BE2C (cell line): Measurements from ENCODE around the gene SLC4A1.

Experiments
- DNase-seq: peaks from one replicate; pipeline ENCODE4 v3.0.0-alpha.2; 2020
- H3K27me3 ChIP-seq: fragments of 250-450 bp; sonication (Bioruptor Pico); 2 replicates; pipeline ENCODE4 v1.5.1; 2020; ENCODE audit warnings: mild to moderate bottlenecking
- H3K36me3 ChIP-seq: fragments of 250-450 bp; sonication (Bioruptor Pico); 2 replicates; pipeline ENCODE4 v1.5.1; 2020; ENCODE audit warnings: mild to moderate bottlenecking
- H3K4me1 ChIP-seq: fragments of 250-450 bp; sonication (Bioruptor Pico); 2 replicates; pipeline ENCODE4 v1.5.1; 2020
- H3K4me3 ChIP-seq: 2 replicates; pipeline ENCODE4 v1.5.1; 2011; ENCODE audit warnings: low read depth, low read length
- H3K9me3 ChIP-seq: fragments of 250-450 bp; sonication (Bioruptor Pico); 2 replicates; pipeline ENCODE4 v1.5.1; 2020
- CTCF ChIP-seq: IDR thresholded peaks from 2 replicates; pipeline ENCODE4 v1.5.1; 2012; ENCODE audit warnings: mild to moderate bottlenecking, low read depth, low read length

Gene SLC4A1

DNA sequence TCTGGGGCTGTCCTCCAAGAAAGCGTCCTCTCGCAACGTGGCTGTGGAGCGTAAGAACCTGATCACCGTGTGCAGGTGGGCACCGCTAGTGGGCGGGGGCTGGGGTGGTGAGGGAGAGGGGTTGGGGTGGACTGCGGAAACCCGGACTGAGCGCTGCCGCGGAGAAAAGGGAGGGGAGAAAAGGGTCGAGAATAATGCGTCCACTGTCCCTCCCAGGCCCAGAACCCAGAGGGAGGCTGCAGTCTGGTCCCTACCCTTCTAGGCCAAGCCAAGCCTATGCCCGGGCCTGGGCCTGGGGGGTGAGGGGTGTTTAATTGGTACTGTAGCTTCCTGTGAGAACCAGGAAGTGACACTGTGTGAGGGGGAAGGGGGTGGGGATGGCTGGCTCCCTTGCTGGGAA lies 40.9 kb upstream of the SLC4A1 start:
- no peak for DNase-seq
- H3K4me3 ChIP-seq, result peak overlapping the region; percentile 67
- H3K4me1 ChIP-seq, result peaks cover 6% of the 10 kb centered on the region
- H3K27me3 ChIP-seq, result no peaks in the 10 kb centered on the region
- H3K9me3 ChIP-seq, result no peaks in the 10 kb centered on the region
- TF ChIP-seq CTCF, result no peak
- H3K36me3 ChIP-seq, result peaks cover under 1% of the 10 kb centered on the region; the same call in 1 of the 2 replicates

DNA sequence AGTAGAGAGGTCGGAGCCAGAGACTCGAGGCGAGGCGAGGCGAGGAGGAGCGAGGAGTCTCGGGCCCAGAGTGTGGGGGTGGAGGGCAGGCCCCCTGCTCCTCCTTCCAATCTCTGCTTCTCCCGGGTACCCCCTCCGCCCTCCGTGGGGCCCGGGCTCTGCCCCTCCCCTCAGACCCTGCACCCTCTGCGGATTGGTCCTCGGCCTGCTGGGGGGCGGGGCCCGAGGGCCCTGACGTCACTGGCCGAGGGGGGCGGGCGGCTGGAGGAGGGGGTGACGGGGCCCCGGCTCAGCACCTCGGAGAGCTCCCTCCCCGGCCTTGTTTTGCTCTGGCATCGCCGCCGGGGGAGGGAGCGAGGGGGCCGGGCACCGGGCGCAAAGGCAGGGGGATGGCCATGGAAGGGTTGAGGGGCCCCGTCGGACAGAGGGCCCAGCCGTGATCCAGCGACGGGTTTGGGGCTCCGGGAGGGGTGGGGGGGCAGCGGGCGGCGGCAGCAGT lies 40.4 kb upstream of the SLC4A1 start, which contains the start of gene RUNDC3A:
Gene RUNDC3A, plus strand, starts transcription at position 282 of the 499 bp plus-strand sequence. CDS start 232 bp downstream, outside the sequence.
- TF ChIP-seq CTCF, result no peak
- peak within 1 kb of the TSS; percentile 67 for H3K4me3 ChIP-seq
- no peaks in the 10 kb centered on the region for H3K36me3 ChIP-seq
- peak; percentile 95 for DNase-seq
- H3K9me3 ChIP-seq, result no peaks in the 10 kb centered on the region
- no peaks in the 10 kb centered on the region for H3K27me3 ChIP-seq
- peaks cover 6% of the 10 kb centered on the region for H3K4me1 ChIP-seq

DNA sequence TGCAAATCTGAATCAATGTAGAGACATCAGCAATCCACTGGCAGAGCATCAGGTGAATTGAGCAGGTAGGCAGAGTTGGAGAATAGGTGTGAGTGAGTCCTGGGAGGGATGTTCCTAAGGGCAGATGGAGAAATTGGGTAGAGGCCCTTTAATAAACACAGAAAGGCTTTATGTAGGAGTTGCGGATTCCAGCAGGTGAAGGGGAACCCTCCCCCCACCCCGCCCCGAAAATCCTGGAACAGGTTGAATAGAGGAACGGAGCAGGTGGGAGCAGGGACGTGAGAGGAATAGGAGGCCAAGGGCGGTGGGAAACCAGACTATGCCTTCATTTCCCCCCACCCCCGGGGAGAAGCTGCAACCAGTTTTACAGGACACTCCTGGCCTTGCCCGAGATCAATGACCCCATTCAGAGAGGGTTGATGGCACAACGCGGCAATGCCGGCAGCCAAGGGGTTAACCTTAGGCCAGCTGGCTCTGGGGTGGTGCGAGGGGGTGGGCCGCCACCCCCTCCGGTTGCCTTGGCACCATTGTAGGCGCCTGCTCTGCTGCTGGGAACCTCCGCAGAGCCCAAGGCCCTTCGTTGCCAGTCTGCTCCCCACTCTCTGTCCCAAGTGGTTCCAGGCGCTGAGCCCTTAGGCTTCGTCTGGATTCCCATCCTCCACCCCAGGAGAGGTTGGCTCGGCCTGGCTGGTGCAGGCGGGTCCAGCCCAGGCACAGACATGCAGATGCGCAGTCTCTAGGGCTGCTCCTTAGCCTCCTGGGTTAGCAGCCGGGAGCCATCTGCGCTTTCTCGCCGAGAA lies 39.7 kb upstream of the SLC4A1 start:
- H3K4me1 ChIP-seq, result peaks cover 6% of the 10 kb centered on the region
- no peaks in the 10 kb centered on the region for H3K27me3 ChIP-seq
- no peak for TF ChIP-seq CTCF
- peak; percentile 92 for DNase-seq
- H3K4me3 ChIP-seq, result peak overlapping the region; percentile 67
- H3K9me3 ChIP-seq, result no peaks in the 10 kb centered on the region
- H3K36me3 ChIP-seq, result no peaks in the 10 kb centered on the region

GRCh38 chr17:44304651-44305050 lies 36.7 kb upstream of the SLC4A1 start:
- TF ChIP-seq CTCF, result no peak

DNA sequence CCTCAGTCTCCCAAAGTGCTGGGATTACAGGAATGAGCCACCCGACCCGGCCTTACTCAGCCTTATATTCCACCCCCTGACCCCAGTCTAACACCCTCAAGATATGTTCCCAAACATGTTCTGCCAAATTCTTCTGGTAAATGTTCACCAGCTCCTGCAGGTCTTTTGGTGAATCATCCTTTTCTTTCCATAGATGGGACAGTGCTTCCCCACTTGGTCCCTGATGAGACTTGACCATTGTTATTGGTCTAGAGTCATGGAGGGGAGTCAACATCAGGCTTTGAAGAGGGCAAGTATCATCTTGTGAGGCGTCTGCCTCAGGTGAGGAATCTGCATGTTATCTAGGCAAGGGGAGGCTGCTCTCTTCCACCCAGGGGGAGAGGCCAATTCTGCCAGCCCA lies 30.0 kb upstream of the SLC4A1 start:
- Histone ChIP-seq H3K36me3 (no peaks in the 10 kb centered on the region), H3K9me3 (no peaks in the 10 kb centered on the region), H3K27me3 (no peaks in the 10 kb centered on the region), H3K4me3 (no peak overlapping the region), H3K4me1 (no peaks in the 10 kb centered on the region)
- TF ChIP-seq CTCF, result no peak
- no peak for DNase-seq

More at GRCh38 chr17:44304651-44305050, 36.7 kb upstream of the SLC4A1 start:
- DNase-seq, result no peak
- no peaks in the 10 kb centered on the region for H3K27me3 ChIP-seq
- H3K4me1 ChIP-seq, result no peaks in the 10 kb centered on the region
- no peaks in the 10 kb centered on the region for H3K36me3 ChIP-seq
- no peaks in the 10 kb centered on the region for H3K9me3 ChIP-seq
- no peak overlapping the region for H3K4me3 ChIP-seq

DNA sequence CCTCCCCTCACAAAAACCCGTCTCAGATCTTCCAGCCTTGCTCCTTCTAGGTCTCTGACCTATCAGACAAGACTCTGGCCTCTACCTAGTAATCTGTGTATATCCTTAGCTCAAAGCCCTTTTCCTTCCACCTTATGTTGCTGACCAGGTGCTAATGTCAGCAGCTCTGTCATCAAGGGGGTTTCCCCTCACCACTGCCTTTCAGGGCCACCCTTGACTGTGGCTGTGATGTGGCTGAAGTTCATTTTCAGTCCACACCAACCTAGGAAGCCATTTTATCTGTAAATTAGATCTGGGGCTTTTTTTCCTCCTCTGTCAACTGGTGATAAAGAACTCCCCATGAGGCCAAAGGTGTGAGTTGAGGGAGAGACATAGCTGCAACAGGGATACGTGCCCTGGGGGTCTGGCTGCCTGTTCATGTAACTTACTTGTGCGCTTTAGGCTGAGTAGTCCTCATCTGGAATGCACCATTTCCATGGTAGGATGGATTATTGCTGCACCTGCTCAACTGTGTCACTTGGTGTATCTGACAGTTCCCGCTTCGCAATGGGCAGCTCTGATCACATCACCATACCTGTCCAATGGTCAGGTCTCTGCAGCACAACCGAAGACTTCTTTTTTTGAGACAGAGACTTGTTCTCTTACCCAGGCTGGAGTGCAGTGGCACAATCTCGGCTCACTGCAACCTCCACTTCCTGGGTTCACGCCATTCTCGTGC lies 25.7 kb upstream of the SLC4A1 start:
- Histone ChIP-seq H3K9me3 (no peaks in the 10 kb centered on the region), H3K4me1 (no peaks in the 10 kb centered on the region), H3K27me3 (no peaks in the 10 kb centered on the region), H3K4me3 (no peak overlapping the region), H3K36me3 (no peaks in the 10 kb centered on the region)
- TF ChIP-seq CTCF, result no peak
- DNase-seq, result no peak
